ENCODE measurements around the gene TSSK1B. TPM values are rescaled to one million over a fixed set of nuclear protein-coding genes. Genes with fewer than 3 reads are reported as not detected.

Gene TSSK1B
- total RNA-seq, 1 donor from 2014 or later: 0.16 TPM

- H3K4me3 Mint-ChIP-seq: no peak overlapping the region
- H3K36me3 Mint-ChIP-seq (ENCODE audit: low read depth): no peaks in the 10 kb centered on the region
Observed at GRCh38 chr5:113452941-113453340, 18.2 kb upstream of the TSSK1B start.

GRCh38 chr5:113451797-113452196 lies 17.0 kb upstream of the TSSK1B start:
- H3K9me3 Mint-ChIP-seq: no peaks in the 10 kb centered on the region
- peaks cover 4% of the 10 kb centered on the region for H3K4me1 Mint-ChIP-seq
- H3K36me3 Mint-ChIP-seq (ENCODE audit: low read depth): no peaks in the 10 kb centered on the region
- no peak overlapping the region for H3K27ac Mint-ChIP-seq (ENCODE audit: unreplicated experiment)
- no peak for DNase-seq (ENCODE audit: low read depth, low spot score)
- TF ChIP-seq CTCF (conservative IDR thresholded peaks at IDR 0.05): no peak
- no peaks in the 10 kb centered on the region for H3K27me3 Mint-ChIP-seq (ENCODE audit: low read depth)
- no peak overlapping the region for H3K4me3 Mint-ChIP-seq

More at GRCh38 chr5:113452941-113453340, 18.2 kb upstream of the TSSK1B start:
- no peak for DNase-seq (ENCODE audit: low read depth, low spot score)
- Mint-ChIP-seq H3K27me3 (ENCODE audit: low read depth) (no peaks in the 10 kb centered on the region), H3K4me1 (no peaks in the 10 kb centered on the region), H3K9me3 (no peaks in the 10 kb centered on the region), H3K27ac (ENCODE audit: unreplicated experiment) (no peak overlapping the region)
- no peak for TF ChIP-seq CTCF (conservative IDR thresholded peaks at IDR 0.05)

- Mint-ChIP-seq H3K9me3 (no peaks in the 10 kb centered on the region), H3K27me3 (ENCODE audit: low read depth) (no peaks in the 10 kb centered on the region), H3K4me3 (no peak overlapping the region), H3K4me1 (peaks cover 4% of the 10 kb centered on the region), H3K27ac (ENCODE audit: unreplicated experiment) (no peak overlapping the region), H3K36me3 (ENCODE audit: low read depth) (no peaks in the 10 kb centered on the region)
- TF ChIP-seq CTCF (conservative IDR thresholded peaks at IDR 0.05): no peak
- DNase-seq (ENCODE audit: low read depth, low spot score): no peak
Observed at GRCh38 chr5:113450929-113451328, 16.1 kb upstream of the TSSK1B start.

- TF ChIP-seq CTCF (conservative IDR thresholded peaks at IDR 0.05): no peak
- Mint-ChIP-seq H3K27me3 (ENCODE audit: low read depth) (no peaks in the 10 kb centered on the region), H3K27ac (ENCODE audit: unreplicated experiment) (no peak overlapping the region), H3K9me3 (no peaks in the 10 kb centered on the region), H3K4me3 (no peak overlapping the region), H3K36me3 (ENCODE audit: low read depth) (no peaks in the 10 kb centered on the region), H3K4me1 (peaks cover 4% of the 10 kb centered on the region)
- DNase-seq (ENCODE audit: low read depth, low spot score): no peak
Observed at GRCh38 chr5:113450462-113450861, 15.7 kb upstream of the TSSK1B start.

DNA sequence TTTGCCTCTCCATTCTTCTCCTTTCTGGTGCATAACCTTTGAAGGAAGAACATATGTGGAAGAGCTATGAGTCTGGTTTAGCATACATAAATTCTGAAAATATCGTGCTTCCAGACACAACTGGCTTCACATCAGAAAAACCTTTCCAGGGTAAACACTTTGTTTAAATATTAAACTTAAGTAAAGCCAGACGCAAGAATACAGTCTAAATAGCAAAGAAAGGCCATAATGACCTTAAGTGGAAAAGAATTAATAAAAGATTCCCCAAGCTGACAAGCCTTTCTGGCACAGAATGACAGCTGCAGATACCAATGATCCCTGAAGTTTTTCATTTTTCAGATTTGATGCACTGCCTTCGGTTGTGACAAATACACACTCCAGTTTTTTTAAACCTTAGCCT lies 13.5 kb upstream of the TSSK1B start:
- H3K4me3 Mint-ChIP-seq: no peak overlapping the region
- no peak for TF ChIP-seq CTCF (conservative IDR thresholded peaks at IDR 0.05)
- H3K27ac Mint-ChIP-seq (ENCODE audit: unreplicated experiment): no peak overlapping the region
- peaks cover 6% of the 10 kb centered on the region for H3K9me3 Mint-ChIP-seq
- peaks cover 4% of the 10 kb centered on the region for H3K4me1 Mint-ChIP-seq
- no peak for DNase-seq (ENCODE audit: low read depth, low spot score)
- peaks cover 12% of the 10 kb centered on the region for H3K36me3 Mint-ChIP-seq (ENCODE audit: low read depth)
- no peaks in the 10 kb centered on the region for H3K27me3 Mint-ChIP-seq (ENCODE audit: low read depth)

Measured in neural crest cell (in vitro differentiated cells).